Cardiac fibroblast (primary cell): Measurements from ENCODE around the gene CPNE6.

Experiments
- DNase-seq, 2 donors: peaks; one replicate each; pipeline versions ENCODE4 v3.0.0 to v3.0.0-alpha.2; 2010; ENCODE audit warnings: low read depth in 2 of 2
- H3K4me3 ChIP-seq, 2 donors: replicated peaks in 1 of 2; 1 replicate in 1 of 2; 2 replicates in 1 of 2; pipeline ENCODE4 v1.5.1; 2011; ENCODE audit warnings: low read depth in 2 of 2, low read length in 2 of 2, mild to moderate bottlenecking in 2 of 2, moderate library complexity in 1 of 2
- CTCF ChIP-seq: IDR thresholded peaks from one replicate; pipeline ENCODE4 v1.5.1; 2011; ENCODE audit warnings: low read depth, mild to moderate bottlenecking, low read length, inconsistent platforms

CPNE6 gene

GRCh38 chr14:24066496-24067132, 4.7 kb upstream of the CPNE6 start:
- H3K4me3 ChIP-seq, result no peak overlapping the region
- DNase-seq, result no peak
- no peak for TF ChIP-seq CTCF

- DNase-seq, result no peak
- no peak overlapping the region for H3K4me3 ChIP-seq
- TF ChIP-seq CTCF, result no peak
Measured at GRCh38 chr14:24067133-24068082, 4.0 kb upstream of the CPNE6 start.

- no peak for DNase-seq
- H3K4me3 ChIP-seq, result no peak overlapping the region
- no peak for TF ChIP-seq CTCF
Measured at GRCh38 chr14:24068711-24069410, 2.5 kb upstream of the CPNE6 start.

GRCh38 chr14:24069411-24069735, 2.0 kb upstream of the CPNE6 start:
- H3K4me3 ChIP-seq, result no peak overlapping the region
- TF ChIP-seq CTCF, result no peak
- DNase-seq, result no peak

- TF ChIP-seq CTCF, result no peak
- no peak for DNase-seq
- no peak overlapping the region for H3K4me3 ChIP-seq
Measured at GRCh38 chr14:24070285-24071143, 848 bp upstream of the CPNE6 start.

- H3K4me3 ChIP-seq, result no peak overlapping the region
- DNase-seq, result no peak
- TF ChIP-seq CTCF, result no peak
Measured at GRCh38 chr14:24071836-24072430, 571 bp downstream of the CPNE6 start.
